ENCODE measurements around the gene TBX4. TPM values are rescaled to one million over a fixed set of nuclear protein-coding genes. Genes with fewer than 3 reads are reported as not detected.
"Not testable (repeated sequence)": the region's sequence is repeated elsewhere in the genome, so short reads cannot be mapped to it uniquely, and the experiment has no call there.

TBX4 gene
- total RNA-seq, 1 donor from 2014 or later, result 1.6 TPM

GRCh38 chr17:61524319-61524718 lies 72.1 kb downstream of the TBX4 start:
- no peak for DNase-seq (ENCODE audit: low spot score)

- DNase-seq (ENCODE audit: low spot score), result not testable (repeated sequence)
Measured at GRCh38 chr17:61527441-61527840, 75.2 kb downstream of the TBX4 start.

DNA sequence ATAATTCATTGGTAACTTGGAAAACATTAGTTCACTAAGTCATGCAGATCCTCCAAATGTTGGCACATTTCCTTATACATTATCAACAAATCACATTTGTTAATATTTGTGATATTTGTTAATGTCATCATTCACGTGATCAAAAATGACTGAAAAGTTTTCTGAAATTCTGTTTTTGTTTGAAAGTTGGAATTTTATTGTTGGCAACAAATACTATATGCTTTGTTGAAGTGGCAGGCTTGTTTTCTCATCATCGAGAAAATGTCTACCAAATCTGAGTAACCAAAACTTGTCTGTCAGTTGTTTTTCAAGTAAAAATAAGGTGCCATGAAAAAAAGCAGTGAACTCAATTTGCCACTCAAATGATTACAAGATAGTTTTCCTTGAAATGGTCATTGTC lies 75.9 kb downstream of the TBX4 start:
- DNase-seq (ENCODE audit: low spot score), result no peak

- no peak for DNase-seq (ENCODE audit: low spot score)
Measured at GRCh38 chr17:61531223-61531622, 79.0 kb downstream of the TBX4 start.

GRCh38 chr17:61532826-61533225 lies 80.6 kb downstream of the TBX4 start:
- DNase-seq (ENCODE audit: low spot score), result no peak

DNA sequence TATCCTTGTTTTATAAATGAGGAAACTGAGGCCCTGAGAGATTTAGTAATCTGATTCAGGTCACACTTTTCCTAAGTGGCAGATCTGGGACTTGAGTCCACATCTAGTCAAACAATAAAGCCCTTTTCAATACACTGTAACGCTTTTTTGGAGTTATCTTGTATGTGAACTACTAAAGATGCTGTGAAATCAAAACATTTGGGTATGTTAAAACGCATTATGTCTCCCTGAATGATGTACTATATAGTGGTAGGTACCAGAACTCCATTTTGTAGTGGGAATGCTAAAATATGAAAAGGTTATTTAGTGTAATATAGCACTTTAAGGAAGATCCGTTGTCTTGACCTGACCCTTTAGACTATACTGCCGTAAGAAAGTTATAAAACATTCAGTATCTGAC lies 81.6 kb downstream of the TBX4 start:
- no peak for DNase-seq (ENCODE audit: low spot score)

- DNase-seq (ENCODE audit: low spot score), result no peak
Measured at GRCh38 chr17:61534414-61534813, 82.2 kb downstream of the TBX4 start.

Other genes with a start within 250 kb of the TBX4 start
- gene TBX2, start 52.6 kb upstream of the TBX4 start, total RNA-seq, result 33.9 TPM
- not detected for gene NACA2, start 138.8 kb downstream of the TBX4 start, total RNA-seq